ENCODE measurements around the gene TNS2. TPM values are rescaled to one million over a fixed set of nuclear protein-coding genes. Genes with fewer than 3 reads are reported as not detected.
A peak's percentile ranks its signal among the peaks of the same experiment; 100 is the strongest.

Gene TNS2
- total RNA-seq, 4 donors from 2014 or later = 97.7 to 444 (median 154) TPM

- DNase-seq (ENCODE audit: low spot score) (no peak), ATAC-seq (ENCODE audit: low FRiP score) (peak; percentile 34)
- no peak for TF ChIP-seq CTCF (IDR thresholded peaks at IDR 0.05)
Measured at GRCh38 chr12:53096089-53096741, 46.4 kb downstream of the TNS2 start.

DNA sequence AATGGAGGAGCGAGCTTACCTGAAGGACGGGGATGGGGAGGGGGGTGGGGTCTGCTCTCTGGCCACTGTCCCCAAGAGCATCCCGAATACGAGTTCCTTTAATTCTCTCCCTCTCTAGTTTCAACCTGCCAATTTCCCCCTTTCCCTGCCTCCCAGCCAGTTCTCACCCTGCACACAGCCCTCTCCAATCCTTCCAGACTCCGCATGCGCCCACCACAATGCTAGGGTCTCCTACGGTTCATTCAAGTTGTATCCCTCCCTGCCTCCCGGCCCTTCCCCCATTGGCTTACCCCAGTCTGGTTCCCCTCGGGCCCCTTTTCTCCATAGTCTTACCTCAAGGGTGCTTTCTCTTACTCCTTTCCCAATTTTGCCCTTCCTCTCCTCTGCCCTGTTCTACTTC is 46.9 kb downstream of the TNS2 start:
- DNase-seq (ENCODE audit: low spot score) = no peak
- ATAC-seq (ENCODE audit: low FRiP score) = no peak
- TF ChIP-seq CTCF (IDR thresholded peaks at IDR 0.05) = no peak

- DNase-seq (ENCODE audit: low spot score) (no peak), ATAC-seq (ENCODE audit: low FRiP score) (peak; percentile 6)
- no peak for TF ChIP-seq CTCF (IDR thresholded peaks at IDR 0.05)
Measured at GRCh38 chr12:53097207-53097563, 47.3 kb downstream of the TNS2 start.

DNA sequence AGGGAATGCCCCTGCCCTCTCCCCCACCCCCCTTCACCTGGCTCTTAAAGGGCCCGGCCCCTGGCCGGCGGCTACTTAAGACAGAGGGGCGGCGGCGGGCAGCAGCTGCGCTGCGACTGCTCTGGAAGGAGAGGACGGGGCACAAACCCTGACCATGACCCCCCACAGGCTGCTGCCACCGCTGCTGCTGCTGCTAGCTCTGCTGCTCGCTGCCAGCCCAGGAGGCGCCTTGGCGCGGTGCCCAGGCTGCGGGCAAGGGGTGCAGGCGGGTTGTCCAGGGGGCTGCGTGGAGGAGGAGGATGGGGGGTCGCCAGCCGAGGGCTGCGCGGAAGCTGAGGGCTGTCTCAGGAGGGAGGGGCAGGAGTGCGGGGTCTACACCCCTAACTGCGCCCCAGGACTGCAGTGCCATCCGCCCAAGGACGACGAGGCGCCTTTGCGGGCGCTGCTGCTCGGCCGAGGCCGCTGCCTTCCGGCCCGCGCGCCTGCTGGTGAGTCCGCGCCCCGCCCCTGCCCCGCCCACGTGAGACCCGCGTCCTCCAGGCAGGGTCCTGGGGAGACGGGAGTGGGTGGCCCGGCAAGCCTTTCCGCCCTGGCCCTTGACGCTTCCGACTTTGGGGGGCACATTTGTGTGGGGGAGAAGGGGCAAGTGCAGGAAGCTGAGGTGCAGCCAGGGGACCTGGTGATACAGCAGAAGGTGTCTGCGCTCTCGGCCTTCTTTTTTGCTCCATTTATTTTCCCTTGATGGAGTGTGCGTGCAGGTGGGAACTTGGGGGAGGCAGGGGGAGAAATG is 47.9 kb downstream of the TNS2 start, which contains the start of gene IGFBP6:
IGFBP6 (plus strand) TSS at position 104 of the 790 bp plus-strand sequence; CDS start at position 155, 51 bp downstream.
- DNase-seq (ENCODE audit: low spot score) (no peak), ATAC-seq (ENCODE audit: low FRiP score) (peak; percentile 51)
- no peak for TF ChIP-seq CTCF (IDR thresholded peaks at IDR 0.05)

- peak; percentile 69 for ATAC-seq (ENCODE audit: low FRiP score)
- TF ChIP-seq CTCF (IDR thresholded peaks at IDR 0.05) = no peak
- no peak for DNase-seq (ENCODE audit: low spot score)
Measured at GRCh38 chr12:53098354-53098981, 48.6 kb downstream of the TNS2 start.

DNA sequence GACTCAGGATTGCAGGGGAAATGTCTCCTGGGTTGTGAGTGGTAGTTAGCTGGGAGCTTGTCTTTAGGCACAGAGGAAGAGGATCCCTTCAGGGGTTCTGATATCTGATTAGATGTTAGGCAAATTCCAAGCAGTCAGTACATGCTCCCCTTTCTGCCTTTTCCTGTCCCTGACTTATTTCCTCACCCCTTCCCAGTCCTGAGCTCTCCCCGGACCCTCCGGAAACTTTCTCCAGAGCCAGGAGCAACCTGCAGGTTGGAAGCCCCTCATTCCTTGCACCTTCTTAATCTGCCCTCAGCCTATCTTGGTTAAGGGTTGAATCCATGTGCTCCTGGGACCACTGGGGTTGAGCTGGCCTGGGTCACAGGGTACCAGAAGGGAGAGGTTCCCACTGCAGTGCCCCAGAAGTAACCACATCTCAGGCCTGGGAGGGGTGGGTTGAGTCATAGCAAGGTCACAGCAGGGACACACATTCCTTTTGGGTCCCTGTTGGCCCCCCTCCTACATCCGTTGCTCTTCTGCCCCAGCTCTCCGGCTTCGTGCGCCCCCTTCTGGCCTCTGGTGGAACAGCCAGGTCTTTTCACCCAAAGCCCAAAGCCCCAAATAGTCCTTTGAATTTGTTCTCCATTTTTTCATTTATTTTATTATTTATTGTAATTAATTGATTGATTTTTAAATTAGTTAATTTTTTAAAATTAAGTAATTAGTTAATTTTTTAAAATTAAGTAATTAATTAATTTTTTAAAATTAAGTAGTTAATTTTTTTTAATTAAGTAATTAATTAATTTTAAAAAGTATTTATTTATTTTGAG is 49.4 kb downstream of the TNS2 start:
- DNase-seq (ENCODE audit: low spot score) (peak; percentile 96), ATAC-seq (ENCODE audit: low FRiP score) (peak; percentile 76)
- peak in 2 of 3 donors; percentile 61 to 97 for TF ChIP-seq CTCF (IDR thresholded peaks at IDR 0.05)

All from omental fat pad (tissue), 4 donors.